ENCODE data around the gene CACNA2D2.

Gene CACNA2D2

DNA sequence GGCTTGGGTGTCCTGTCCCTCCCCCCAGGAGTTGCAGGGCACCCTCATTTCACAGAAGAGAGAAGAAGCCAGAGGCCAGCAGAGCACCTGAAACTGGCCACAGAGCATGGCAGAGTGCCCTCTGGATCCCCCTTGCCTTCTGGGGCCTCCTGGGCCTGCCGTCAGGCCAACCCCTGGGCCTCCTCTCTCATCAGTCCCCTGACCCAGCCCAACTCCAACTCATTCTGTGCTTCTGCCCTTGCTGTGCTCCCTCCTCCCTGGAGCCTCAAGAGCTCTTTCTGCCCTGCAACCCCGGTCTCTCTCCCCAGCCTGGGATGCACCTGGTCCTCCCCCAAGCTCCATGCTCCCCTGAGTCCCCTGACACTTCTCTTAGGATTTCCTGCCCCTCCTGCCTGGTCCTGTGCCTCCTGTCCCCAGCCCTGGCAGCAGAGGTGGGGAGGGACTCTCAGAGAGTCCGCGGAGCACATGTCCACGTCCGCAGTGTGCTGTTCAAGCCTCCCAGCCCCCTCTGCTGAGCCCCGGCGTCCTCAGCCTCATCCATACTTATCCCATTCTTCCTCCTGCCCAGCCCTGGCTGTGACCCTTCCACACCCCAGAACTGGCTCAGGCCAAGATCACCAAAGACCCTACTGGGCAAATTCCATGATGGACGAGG, 30.5 kb upstream of the CACNA2D2 start:
- Histone ChIP-seq H3K9ac (ENCODE audit: low read length) (no peak overlapping the region), H3K27ac (ENCODE audit: low read depth, low read length, poor library complexity, severe bottlenecking) (no peak overlapping the region), H2AFZ (ENCODE audit: low read length) (no peak overlapping the region), H3K4me1 (ENCODE audit: insufficient read depth, low read length, severe bottlenecking) (no peaks in the 10 kb centered on the region), H3K36me3 (ENCODE audit: insufficient read depth, low read length) (no peaks in the 10 kb centered on the region), H3K9me3 (ENCODE audit: low read length) (no peaks in the 10 kb centered on the region), H3K4me2 (ENCODE audit: low read length) (no peak overlapping the region), H4K20me1 (ENCODE audit: insufficient read depth, low read length) (no peaks in the 10 kb centered on the region), H3K4me3 (ENCODE audit: low read depth, low read length, poor library complexity, severe bottlenecking) (no peak overlapping the region), H3K27me3 (ENCODE audit: insufficient read depth, low read length) (peaks cover 3% of the 10 kb centered on the region), H3K9me2 (ENCODE audit: low read depth, low read length) (no peaks in the 10 kb centered on the region), H3F3A (ENCODE audit: insufficient read depth, low read length) (no peaks in the 10 kb centered on the region), H3K79me2 (ENCODE audit: insufficient read depth, low read length) (no peaks in the 10 kb centered on the region)
- TF ChIP-seq EZH2 (IDR thresholded peaks at IDR 0.05; ENCODE audit: borderline replicate concordance, low read length) = no peak
- TF ChIP-seq, protein P1, sequence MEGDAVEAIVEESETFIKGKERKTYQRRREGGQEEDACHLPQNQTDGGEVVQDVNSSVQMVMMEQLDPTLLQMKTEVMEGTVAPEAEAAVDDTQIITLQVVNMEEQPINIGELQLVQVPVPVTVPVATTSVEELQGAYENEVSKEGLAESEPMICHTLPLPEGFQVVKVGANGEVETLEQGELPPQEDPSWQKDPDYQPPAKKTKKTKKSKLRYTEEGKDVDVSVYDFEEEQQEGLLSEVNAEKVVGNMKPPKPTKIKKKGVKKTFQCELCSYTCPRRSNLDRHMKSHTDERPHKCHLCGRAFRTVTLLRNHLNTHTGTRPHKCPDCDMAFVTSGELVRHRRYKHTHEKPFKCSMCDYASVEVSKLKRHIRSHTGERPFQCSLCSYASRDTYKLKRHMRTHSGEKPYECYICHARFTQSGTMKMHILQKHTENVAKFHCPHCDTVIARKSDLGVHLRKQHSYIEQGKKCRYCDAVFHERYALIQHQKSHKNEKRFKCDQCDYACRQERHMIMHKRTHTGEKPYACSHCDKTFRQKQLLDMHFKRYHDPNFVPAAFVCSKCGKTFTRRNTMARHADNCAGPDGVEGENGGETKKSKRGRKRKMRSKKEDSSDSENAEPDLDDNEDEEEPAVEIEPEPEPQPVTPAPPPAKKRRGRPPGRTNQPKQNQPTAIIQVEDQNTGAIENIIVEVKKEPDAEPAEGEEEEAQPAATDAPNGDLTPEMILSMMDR (IDR thresholded peaks at IDR 0.05; ENCODE audit: low read length) = no peak

DNA sequence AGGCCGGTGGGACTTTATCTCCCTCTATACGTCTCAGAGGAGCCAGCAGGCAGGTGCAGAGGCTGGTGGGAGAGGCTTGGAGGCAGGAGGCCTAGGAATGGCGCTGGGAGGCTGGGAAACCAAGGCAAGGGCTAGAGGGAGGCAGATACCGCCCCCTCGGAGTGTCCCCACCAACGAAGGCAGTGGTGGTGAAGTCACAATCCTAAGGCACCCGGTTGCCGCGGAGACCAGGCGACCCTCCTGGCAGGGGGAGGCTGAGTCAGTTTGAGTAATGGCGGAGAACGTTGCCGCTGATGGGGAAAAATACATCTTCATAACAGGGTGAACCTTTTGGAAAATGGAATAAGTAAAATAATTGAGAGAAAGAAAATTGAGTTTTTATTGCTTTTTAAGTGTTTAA, 29.9 kb upstream of the CACNA2D2 start:
- Histone ChIP-seq H3K4me3 (ENCODE audit: low read depth, low read length, poor library complexity, severe bottlenecking) (no peak overlapping the region), H3K79me2 (ENCODE audit: insufficient read depth, low read length) (no peaks in the 10 kb centered on the region), H3K27ac (ENCODE audit: low read depth, low read length, poor library complexity, severe bottlenecking) (no peak overlapping the region), H2AFZ (ENCODE audit: low read length) (no peak overlapping the region), H3K9me3 (ENCODE audit: low read length) (no peaks in the 10 kb centered on the region), H3K36me3 (ENCODE audit: insufficient read depth, low read length) (no peaks in the 10 kb centered on the region), H3F3A (ENCODE audit: insufficient read depth, low read length) (no peaks in the 10 kb centered on the region), H3K4me2 (ENCODE audit: low read length) (no peak overlapping the region), H4K20me1 (ENCODE audit: insufficient read depth, low read length) (no peaks in the 10 kb centered on the region), H3K9me2 (ENCODE audit: low read depth, low read length) (no peaks in the 10 kb centered on the region), H3K9ac (ENCODE audit: low read length) (no peak overlapping the region), H3K27me3 (ENCODE audit: insufficient read depth, low read length) (peaks cover 3% of the 10 kb centered on the region), H3K4me1 (ENCODE audit: insufficient read depth, low read length, severe bottlenecking) (no peaks in the 10 kb centered on the region)
- TF ChIP-seq EZH2 (IDR thresholded peaks at IDR 0.05; ENCODE audit: borderline replicate concordance, low read length) = no peak
- TF ChIP-seq, protein P1 (IDR thresholded peaks at IDR 0.05; ENCODE audit: low read length) = no peak

DNA sequence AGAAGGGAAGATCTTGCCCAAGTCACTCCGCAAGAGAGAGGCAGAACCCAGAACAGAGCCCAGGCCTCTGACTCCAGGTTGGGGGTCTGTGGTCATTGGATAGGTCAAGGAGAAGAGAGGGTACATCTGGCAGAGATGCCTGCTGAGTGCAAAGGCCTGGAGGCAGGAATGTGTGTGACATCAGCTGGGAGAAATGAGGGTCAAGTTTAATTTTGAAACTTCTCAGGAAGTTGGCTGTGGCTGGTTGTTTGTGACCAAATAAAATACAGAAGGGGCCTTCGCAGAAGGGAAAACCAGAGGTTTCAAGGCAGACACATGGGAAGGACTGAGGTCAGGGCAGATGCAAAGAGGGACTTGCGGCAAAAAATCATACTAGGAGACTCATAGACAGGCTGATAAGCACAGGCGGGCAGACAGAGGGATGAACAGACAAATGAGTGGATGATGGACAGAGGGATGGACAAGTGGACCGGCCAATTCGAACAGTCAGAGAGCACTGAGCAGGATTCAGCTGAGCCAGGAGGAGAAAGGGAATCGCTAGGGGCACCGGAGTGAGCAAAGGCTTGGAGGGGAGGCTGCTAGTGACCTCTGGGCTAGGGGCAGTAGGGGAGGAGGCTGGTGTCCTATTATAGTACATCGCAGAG, 28.8 kb upstream of the CACNA2D2 start:
- no peak overlapping the region for H3K4me2 ChIP-seq (ENCODE audit: low read length)

More for the DNA sequence above, 28.8 kb upstream of the CACNA2D2 start:
- no peak overlapping the region for H3K4me3 ChIP-seq (ENCODE audit: low read depth, low read length, poor library complexity, severe bottlenecking)
- no peak overlapping the region for H3K27ac ChIP-seq (ENCODE audit: low read depth, low read length, poor library complexity, severe bottlenecking)
- no peak for TF ChIP-seq EZH2 (IDR thresholded peaks at IDR 0.05; ENCODE audit: borderline replicate concordance, low read length)
- TF ChIP-seq, protein P1 (IDR thresholded peaks at IDR 0.05; ENCODE audit: low read length) = no peak
- H3K9ac ChIP-seq (ENCODE audit: low read length) = no peak overlapping the region
- no peaks in the 10 kb centered on the region for H3F3A ChIP-seq (ENCODE audit: insufficient read depth, low read length)
- no peaks in the 10 kb centered on the region for H3K9me2 ChIP-seq (ENCODE audit: low read depth, low read length)
- no peaks in the 10 kb centered on the region for H3K9me3 ChIP-seq (ENCODE audit: low read length)
- H3K27me3 ChIP-seq (ENCODE audit: insufficient read depth, low read length) = peaks cover 3% of the 10 kb centered on the region
- H3K36me3 ChIP-seq (ENCODE audit: insufficient read depth, low read length) = no peaks in the 10 kb centered on the region
- H2AFZ ChIP-seq (ENCODE audit: low read length) = no peak overlapping the region
- no peaks in the 10 kb centered on the region for H4K20me1 ChIP-seq (ENCODE audit: insufficient read depth, low read length)
- H3K79me2 ChIP-seq (ENCODE audit: insufficient read depth, low read length) = no peaks in the 10 kb centered on the region
- H3K4me1 ChIP-seq (ENCODE audit: insufficient read depth, low read length, severe bottlenecking) = no peaks in the 10 kb centered on the region

Data from OCI-LY1 (cell line).